K562 (cell line): ENCODE measurements around the gene KRT33B.

Experiments used
- CBX5 ChIP-seq: IDR thresholded peaks from 2 replicates; pipeline ENCODE4 v1.6.1; 2014; ENCODE audit warnings: low read depth, borderline replicate concordance
- CREB1 ChIP-seq, 2 experiments: sonication (generic) in 1 of 2; formaldehyde crosslinking in 1 of 2; IDR thresholded peaks; 2 replicates each; pipeline versions ENCODE4 v1.6.1 to v1.8.0; 2012 to 2022; ENCODE audit warnings: inconsistent platforms in 1 of 2, mild to moderate bottlenecking in 1 of 2, missing genetic modification reagents in 1 of 2, moderate library complexity in 1 of 2
- CTCF ChIP-seq, 3 experiments: IDR thresholded peaks in 2 of 3; conservative IDR thresholded peaks in 1 of 3; 2 replicates each; pipeline ENCODE4 v1.5.1; 2011 to 2012; ENCODE audit warnings: low read length in 3 of 3, mild to moderate bottlenecking in 3 of 3, control low read depth in 2 of 3, improper control_type of control experiment in 1 of 3, inconsistent platforms in 1 of 3, low read depth in 1 of 3, mixed read lengths in 1 of 3, moderate library complexity in 1 of 3; ENCODE audit not compliant: insufficient read depth in 2 of 3
- ETV1 ChIP-seq: fragments of 450-650 bp; conservative IDR thresholded peaks from 2 replicates; pipeline ENCODE4 v1.6.1; 2016; ENCODE audit warnings: missing genetic modification characterization, control low read depth, low read depth, missing compliant biosample characterization
- PCBP1 ChIP-seq: fragments of 200-400 bp; formaldehyde crosslinking; IDR thresholded peaks from 2 replicates; pipeline ENCODE4 v1.6.1; 2018; ENCODE audit warnings: mild to moderate bottlenecking, low read depth, low read length; ENCODE audit not compliant: poor library complexity, severe bottlenecking
- PHF20 ChIP-seq: fragments of 450-650 bp; IDR thresholded peaks from 2 replicates; pipeline ENCODE4 v1.6.1; 2018; ENCODE audit not compliant: partially characterized antibody
- POLR2A ChIP-seq: fragments of 450-650 bp; conservative IDR thresholded peaks from 2 replicates; pipeline ENCODE4 v1.6.1; 2016
- POLR2AphosphoS5 ChIP-seq: IDR thresholded peaks from 2 replicates; pipeline ENCODE4 v1.6.1; 2011; ENCODE audit warnings: mild to moderate bottlenecking, low read depth, low read length, moderate library complexity; ENCODE audit not compliant: control insufficient read depth, insufficient read depth
- RAD51 ChIP-seq: fragments of 450-650 bp; IDR thresholded peaks from 2 replicates; pipeline ENCODE4 v1.7.1; 2016; ENCODE audit warnings: low read depth, mild to moderate bottlenecking, borderline replicate concordance
- SIN3B ChIP-seq: fragments of 450-650 bp; IDR thresholded peaks from 2 replicates; pipeline ENCODE4 v1.6.1; 2017; ENCODE audit warnings: low read depth, mild to moderate bottlenecking, moderate library complexity
- TAF1 ChIP-seq: IDR thresholded peaks from 2 replicates; pipeline ENCODE4 v1.6.1; 2011; ENCODE audit warnings: mild to moderate bottlenecking, low read length, moderate library complexity; ENCODE audit not compliant: insufficient read depth, control insufficient read depth, severe bottlenecking; ENCODE audit errors: extremely low read depth
- TARDBP ChIP-seq: fragments of 450-650 bp; IDR thresholded peaks from 2 replicates; pipeline ENCODE4 v1.6.1; 2016
- YY1 ChIP-seq, 3 experiments: IDR thresholded peaks; 2 replicates each; pipeline ENCODE4 v1.6.1; 2011; ENCODE audit warnings: low read length in 2 of 3, mild to moderate bottlenecking in 2 of 3, moderate library complexity in 2 of 3, borderline replicate concordance in 1 of 3, control low read depth in 1 of 3, low read depth in 1 of 3; ENCODE audit not compliant: insufficient read depth in 3 of 3, insufficient replicate concordance in 2 of 3, control insufficient read depth in 1 of 3, insufficient read length in 1 of 3; ENCODE audit errors: extremely low read depth in 1 of 3
- ZFX ChIP-seq: sonication (generic); formaldehyde crosslinking; IDR thresholded peaks from 2 replicates; pipeline ENCODE4 v1.8.0; 2022; ENCODE audit warnings: mild to moderate bottlenecking, missing genetic modification reagents, moderate library complexity

DNA sequence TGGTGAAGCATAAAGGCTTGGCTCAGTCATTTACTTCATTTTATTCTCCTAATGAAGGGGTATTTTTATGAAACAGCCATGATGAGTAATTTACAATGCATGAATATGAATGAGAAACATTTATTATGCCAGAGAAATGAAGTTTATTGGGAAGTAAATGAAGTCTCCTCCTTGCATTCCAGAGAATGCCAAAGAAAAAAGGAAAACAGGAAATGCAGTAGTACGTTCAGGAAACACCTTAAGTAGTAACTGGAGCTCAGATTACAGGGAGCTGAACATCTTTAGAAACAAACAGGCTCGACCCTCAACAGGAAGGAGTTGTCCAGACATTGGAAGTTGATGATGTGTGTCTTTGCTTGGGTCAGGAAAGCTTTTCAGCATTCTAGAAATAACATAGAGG lies 7.9 kb upstream of the KRT33B start:
- no peak for TF ChIP-seq YY1 (IDR thresholded peaks at IDR 0.05; ENCODE audit: borderline replicate concordance in 1 of 3, control insufficient read depth in 1 of 3, extremely low read depth in 1 of 3, insufficient read depth in 3 of 3, insufficient read length in 1 of 3, insufficient replicate concordance in 2 of 3, low read depth in 1 of 3, low read length in 2 of 3)
- no peak for TF ChIP-seq CTCF (IDR thresholded peaks at IDR 0.05 in 2 of 3, conservative IDR thresholded peaks at IDR 0.05 in 1 of 3; ENCODE audit: insufficient read depth in 2 of 3, low read depth in 1 of 3, low read length in 3 of 3)
- no peak for TF ChIP-seq POLR2AphosphoS5
- TF ChIP-seq CBX5: no peak
- no peak for TF ChIP-seq RAD51
- no peak for TF ChIP-seq PCBP1
- TF ChIP-seq PHF20: no peak
- no peak for TF ChIP-seq POLR2A
- no peak for TF ChIP-seq TARDBP
- TF ChIP-seq ETV1 (tag): no peak
- TF ChIP-seq CREB1 (IDR thresholded peaks at IDR 0.05): no peak
- no peak for TF ChIP-seq CREB1 (CRISPR knock-in tag; IDR thresholded peaks at IDR 0.05)
- no peak for TF ChIP-seq ZFX (CRISPR knock-in tag)
- TF ChIP-seq TAF1: no peak
- no peak for TF ChIP-seq SIN3B
